KMS-11 (cell line): Measurements from ENCODE around the gene CROCC.
"Not testable (repeated sequence)": the region's sequence is repeated elsewhere in the genome, so short reads cannot be mapped to it uniquely, and the experiment has no call there.

ENCODE experiments used
- H2AFZ ChIP-seq: fragments of 200-600 bp; sonication (generic); 2 replicates; pipeline ENCODE4 v1.6.1; 2016; ENCODE audit warnings: antibody characterized with exemption, mixed run types, low read depth
- H3K27ac ChIP-seq: fragments of 200-600 bp; sonication (generic); 2 replicates; pipeline ENCODE4 v1.6.1; 2016; ENCODE audit warnings: mild to moderate bottlenecking, mixed run types
- H3K27me3 ChIP-seq: fragments of 200-600 bp; sonication (generic); 2 replicates; pipeline ENCODE4 v1.6.1; 2017; ENCODE audit warnings: mild to moderate bottlenecking, low read depth, mixed run types, moderate library complexity; ENCODE audit not compliant: insufficient read depth
- H3K36me3 ChIP-seq: fragments of 200-600 bp; sonication (generic); 2 replicates; pipeline ENCODE4 v1.6.1; 2017; ENCODE audit warnings: mild to moderate bottlenecking, mixed run types; ENCODE audit not compliant: insufficient read depth
- H3K4me1 ChIP-seq: fragments of 200-600 bp; sonication (generic); 2 replicates; pipeline ENCODE4 v1.6.1; 2016; ENCODE audit warnings: mild to moderate bottlenecking, low read depth, mixed run types; ENCODE audit not compliant: poor library complexity, severe bottlenecking
- H3K4me2 ChIP-seq: fragments of 200-600 bp; sonication (generic); 2 replicates; pipeline ENCODE4 v1.7.0; 2016; ENCODE audit warnings: mild to moderate bottlenecking, mixed run types
- H3K4me3 ChIP-seq: fragments of 200-600 bp; sonication (generic); IDR thresholded peaks from 2 replicates; pipeline ENCODE4 v1.6.1; 2017; ENCODE audit warnings: low read depth, low read length, mixed read lengths; ENCODE audit not compliant: insufficient read depth
- H3K79me2 ChIP-seq: fragments of 200-600 bp; sonication (generic); 2 replicates; pipeline ENCODE4 v1.6.1; 2016; ENCODE audit warnings: low read depth, mixed run types; ENCODE audit not compliant: insufficient read depth
- H3K9ac ChIP-seq: fragments of 200-600 bp; sonication (generic); 2 replicates; pipeline ENCODE4 v1.6.1; 2016; ENCODE audit warnings: mild to moderate bottlenecking, mixed run types
- H4K20me1 ChIP-seq: fragments of 200-600 bp; sonication (generic); 2 replicates; pipeline ENCODE4 v1.6.1; 2016; ENCODE audit warnings: mild to moderate bottlenecking, mixed run types; ENCODE audit not compliant: insufficient read depth
- TF ChIP-seq, protein P1 (sequence below): fragments of 200-600 bp; sonication (generic); conservative IDR thresholded peaks from 2 replicates; pipeline ENCODE4 v1.6.1; 2017; ENCODE audit warnings: low read depth, mild to moderate bottlenecking, antibody characterized with exemption, low read length, moderate library complexity, mixed read lengths

CROCC gene

GRCh38 chr1:16927711-16928485, 6.2 kb downstream of the CROCC start:
- H3K4me3 ChIP-seq, result no peak overlapping the region
- no peak overlapping the region for H3K4me2 ChIP-seq
- H2AFZ ChIP-seq, result no peak overlapping the region
- H3K27me3 ChIP-seq, result no peaks in the 10 kb centered on the region
- TF ChIP-seq, protein P1, sequence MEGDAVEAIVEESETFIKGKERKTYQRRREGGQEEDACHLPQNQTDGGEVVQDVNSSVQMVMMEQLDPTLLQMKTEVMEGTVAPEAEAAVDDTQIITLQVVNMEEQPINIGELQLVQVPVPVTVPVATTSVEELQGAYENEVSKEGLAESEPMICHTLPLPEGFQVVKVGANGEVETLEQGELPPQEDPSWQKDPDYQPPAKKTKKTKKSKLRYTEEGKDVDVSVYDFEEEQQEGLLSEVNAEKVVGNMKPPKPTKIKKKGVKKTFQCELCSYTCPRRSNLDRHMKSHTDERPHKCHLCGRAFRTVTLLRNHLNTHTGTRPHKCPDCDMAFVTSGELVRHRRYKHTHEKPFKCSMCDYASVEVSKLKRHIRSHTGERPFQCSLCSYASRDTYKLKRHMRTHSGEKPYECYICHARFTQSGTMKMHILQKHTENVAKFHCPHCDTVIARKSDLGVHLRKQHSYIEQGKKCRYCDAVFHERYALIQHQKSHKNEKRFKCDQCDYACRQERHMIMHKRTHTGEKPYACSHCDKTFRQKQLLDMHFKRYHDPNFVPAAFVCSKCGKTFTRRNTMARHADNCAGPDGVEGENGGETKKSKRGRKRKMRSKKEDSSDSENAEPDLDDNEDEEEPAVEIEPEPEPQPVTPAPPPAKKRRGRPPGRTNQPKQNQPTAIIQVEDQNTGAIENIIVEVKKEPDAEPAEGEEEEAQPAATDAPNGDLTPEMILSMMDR, result no peak
- no peaks in the 10 kb centered on the region for H3K79me2 ChIP-seq
- H4K20me1 ChIP-seq, result no peaks in the 10 kb centered on the region
- H3K36me3 ChIP-seq, result no peaks in the 10 kb centered on the region
- H3K4me1 ChIP-seq, result peaks cover 12% of the 10 kb centered on the region
- H3K9ac ChIP-seq, result no peak overlapping the region
- H3K27ac ChIP-seq, result no peak overlapping the region

DNA sequence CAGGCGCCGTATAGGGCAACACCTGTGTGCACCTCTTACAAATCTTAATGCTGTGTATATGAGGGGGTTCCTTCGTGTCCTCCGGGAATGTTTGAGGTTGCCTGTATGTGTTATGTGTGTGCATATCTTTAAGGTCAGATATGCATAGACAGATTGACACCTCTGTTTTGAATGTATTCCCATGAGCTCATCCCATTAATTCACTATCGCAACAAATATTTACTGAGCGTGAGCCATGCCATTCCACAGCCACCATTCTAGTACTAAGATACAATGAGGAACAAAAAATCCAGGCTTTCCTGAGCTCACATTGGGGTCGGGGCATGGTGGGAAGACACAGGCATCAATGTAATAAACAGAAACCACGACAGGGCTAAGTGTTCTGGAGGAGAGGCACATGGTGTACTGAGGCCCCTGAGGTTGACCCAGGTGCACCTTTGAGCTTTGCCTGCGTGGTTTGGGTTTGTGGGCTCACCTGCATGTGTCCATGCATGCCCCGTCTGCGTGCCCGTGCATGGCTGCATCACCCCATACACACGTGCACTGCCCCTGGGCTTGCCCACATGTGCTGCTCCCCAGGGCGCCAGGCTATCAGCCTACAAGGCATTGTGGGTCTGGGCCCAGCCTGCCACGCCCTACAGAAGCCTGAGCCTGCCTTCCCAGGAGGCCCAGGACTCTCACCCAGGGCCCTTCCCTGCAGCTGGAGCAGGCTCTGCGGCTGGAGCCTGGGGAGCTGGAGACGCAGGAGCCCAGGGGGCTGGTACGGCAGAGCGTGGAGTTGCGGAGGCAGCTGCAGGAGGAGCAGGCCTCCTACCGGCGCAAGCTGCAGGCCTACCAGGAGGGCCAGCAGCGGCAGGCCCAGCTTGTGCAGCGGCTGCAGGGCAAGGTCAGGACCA, 7.7 kb downstream of the CROCC start:
- not testable (repeated sequence) for H2AFZ ChIP-seq, H3K4me3 ChIP-seq, H3K9ac ChIP-seq, H3K36me3 ChIP-seq, H4K20me1 ChIP-seq, H3K27ac ChIP-seq, H3K4me2 ChIP-seq, H3K79me2 ChIP-seq, H3K27me3 ChIP-seq
- H3K4me1 ChIP-seq, result peaks cover 12% of the 10 kb centered on the region

DNA sequence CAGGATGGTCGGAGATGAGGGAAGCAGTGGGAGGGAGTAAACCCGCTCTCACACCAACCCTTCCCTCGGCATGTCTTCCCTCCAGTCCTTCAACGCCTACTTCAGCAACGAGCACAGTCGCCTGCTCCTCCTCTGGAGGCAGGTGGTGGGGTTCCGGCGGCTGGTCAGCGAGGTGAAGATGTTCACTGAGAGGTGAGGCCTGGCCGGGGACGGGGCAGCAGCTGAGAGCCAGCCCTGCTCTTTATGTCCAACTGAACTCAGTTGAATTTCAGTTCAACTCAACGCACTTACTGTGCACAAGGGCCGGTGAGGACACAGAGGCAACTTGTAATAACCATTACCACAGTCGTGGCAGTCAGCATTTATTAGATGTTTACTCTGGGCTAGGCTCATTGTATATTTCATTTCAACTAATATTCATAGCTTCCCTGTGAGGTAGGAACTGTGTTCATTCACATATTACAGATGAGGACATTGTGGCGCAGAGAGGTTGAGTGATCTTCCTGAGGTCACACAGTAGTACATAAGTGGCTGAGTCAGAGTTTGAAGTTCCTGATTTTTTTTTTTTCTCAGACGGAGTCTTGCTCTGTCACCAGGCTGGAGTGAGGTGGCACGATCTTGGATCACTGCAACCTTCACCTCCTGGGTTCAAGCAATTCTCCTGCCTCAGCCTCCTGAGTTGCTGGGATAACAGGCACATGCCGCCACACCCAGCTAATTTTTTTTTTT, 9.6 kb downstream of the CROCC start:
- not testable (repeated sequence) for H3K27ac ChIP-seq, H3K27me3 ChIP-seq, H3K4me2 ChIP-seq, H4K20me1 ChIP-seq, H3K4me1 ChIP-seq, H2AFZ ChIP-seq, H3K36me3 ChIP-seq, H3K79me2 ChIP-seq, H3K9ac ChIP-seq, H3K4me3 ChIP-seq

DNA sequence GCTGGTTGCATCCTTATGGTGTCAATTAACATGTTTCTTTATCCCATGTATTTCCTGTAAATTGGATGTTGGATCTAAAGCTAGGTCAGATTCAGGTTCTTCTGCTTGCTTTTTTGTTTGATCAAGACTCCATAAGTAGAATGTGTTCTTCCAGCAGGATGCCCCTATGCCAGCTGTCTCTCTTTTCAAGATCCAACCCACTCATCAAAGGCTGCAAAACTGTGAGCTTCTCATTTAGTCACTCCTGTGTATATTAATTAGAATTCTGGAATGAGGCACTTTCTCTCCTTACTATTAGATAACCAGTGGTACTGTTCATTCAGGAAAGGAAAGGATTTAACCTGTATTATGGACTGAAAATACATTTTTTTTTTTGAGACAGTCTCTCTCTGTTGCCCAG, 12.2 kb downstream of the CROCC start:
- H3K36me3 ChIP-seq, H3K79me2 ChIP-seq, H3K27me3 ChIP-seq, H3K27ac ChIP-seq, H2AFZ ChIP-seq, H3K4me3 ChIP-seq, H3K9ac ChIP-seq, H3K4me1 ChIP-seq, H3K4me2 ChIP-seq, H4K20me1 ChIP-seq: not testable (repeated sequence)

GRCh38 chr1:16936580-16936979, 14.8 kb downstream of the CROCC start:
- not testable (repeated sequence) for H3K36me3 ChIP-seq, H3K4me2 ChIP-seq, H3K4me1 ChIP-seq, H3K4me3 ChIP-seq, H4K20me1 ChIP-seq, H3K9ac ChIP-seq, H3K27me3 ChIP-seq, H3K79me2 ChIP-seq, H3K27ac ChIP-seq, H2AFZ ChIP-seq
